GM21423 (cell line): ENCODE results near the gene RPL38.

Source experiments
- ATAC-seq: cut with Tn5 transposase; IDR thresholded peaks from one replicate; pipeline ENCODE4 v1.9.1; 2021; ENCODE audit warnings: mild to moderate bottlenecking, moderate library complexity; ENCODE audit not compliant: unreplicated experiment

RPL38 gene

DNA sequence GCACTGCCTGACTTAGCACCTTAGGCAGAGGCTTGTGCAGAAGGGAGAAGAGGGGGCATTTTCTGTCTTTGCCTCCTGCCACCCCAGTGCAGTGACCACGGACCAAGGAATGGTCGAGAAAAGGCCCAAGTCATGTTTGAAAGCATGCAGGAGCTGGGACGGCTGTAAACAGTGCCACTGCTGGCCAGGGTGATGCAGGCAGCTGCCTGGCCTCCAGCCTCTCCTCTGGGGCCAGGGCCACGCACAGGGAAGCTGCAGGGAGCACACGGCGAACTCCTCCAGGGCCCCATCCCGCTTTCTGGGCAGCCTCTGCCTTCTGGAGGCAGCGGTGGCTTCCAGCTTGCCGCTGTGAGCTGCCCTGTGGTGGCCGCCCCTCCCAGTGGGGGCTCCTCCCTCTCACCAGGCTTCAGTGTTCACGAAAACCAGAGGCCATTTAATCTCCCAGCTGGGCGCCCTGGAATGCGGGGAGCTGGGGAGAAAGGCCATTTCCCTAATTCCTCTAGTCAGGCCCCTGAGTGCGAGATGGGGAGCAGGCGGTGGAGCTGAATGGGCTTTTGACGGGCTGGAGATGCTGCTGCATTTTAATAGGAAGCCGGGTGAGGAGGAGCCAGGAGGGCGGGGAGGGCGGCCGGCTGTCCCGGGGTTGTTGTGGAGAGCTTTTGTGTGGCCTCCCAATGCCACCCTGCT is 41.8 kb downstream of the RPL38 start:
- ATAC-seq = no peak

DNA sequence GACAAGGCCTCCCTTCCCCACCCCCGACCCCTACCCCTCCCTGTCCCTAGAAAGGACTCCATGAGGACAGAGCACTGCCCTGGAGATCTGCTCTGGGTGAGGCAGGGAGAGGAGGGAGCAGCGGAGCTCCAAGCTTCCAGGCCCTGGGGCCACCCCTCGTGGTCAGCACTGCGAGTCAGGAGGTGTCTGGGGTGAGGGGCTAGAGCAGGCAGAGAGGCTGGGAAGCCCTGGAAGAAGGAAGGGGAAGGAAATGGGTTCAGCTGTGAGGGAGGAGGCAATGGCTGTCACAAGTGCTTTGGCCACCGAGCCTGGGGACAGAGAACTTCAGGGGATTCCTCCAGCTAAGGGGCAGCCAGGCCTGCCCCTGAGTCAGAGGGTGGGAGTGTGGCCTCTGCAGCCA is 42.4 kb downstream of the RPL38 start:
- ATAC-seq = no peak

DNA sequence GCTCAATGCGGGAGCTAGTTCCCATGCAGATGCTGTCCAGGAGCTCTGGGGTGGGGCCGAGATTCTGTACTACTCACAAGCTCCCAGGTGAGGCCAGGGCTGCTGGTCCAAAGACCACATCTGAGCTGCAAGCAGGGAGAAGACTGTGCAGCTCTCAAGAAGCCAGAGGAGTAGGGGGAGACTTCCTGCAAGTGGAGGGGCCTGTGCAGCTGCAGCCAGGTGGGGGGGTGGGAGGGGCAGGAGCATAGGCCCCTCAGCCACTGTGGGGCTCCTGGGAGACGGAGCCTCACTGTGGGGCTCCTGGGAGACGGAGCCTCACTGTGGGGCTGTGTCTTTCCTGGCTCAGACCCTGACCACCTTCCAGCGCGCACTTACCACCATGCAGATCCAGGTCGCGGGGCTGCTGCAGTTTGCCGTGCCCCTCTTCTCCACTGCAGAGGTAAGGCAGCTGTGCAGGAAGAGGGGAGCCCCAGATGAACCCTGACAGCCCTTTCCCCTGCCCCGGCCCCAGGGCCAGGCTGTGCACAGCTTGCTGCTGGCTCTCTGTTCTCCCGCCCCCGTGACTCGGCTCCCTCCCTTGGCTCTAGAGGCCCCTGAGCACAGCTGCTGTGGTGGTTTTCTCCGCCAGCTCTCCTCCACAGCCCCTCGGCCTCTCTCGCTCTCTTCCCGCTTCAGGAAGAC is 46.3 kb downstream of the RPL38 start:
- no peak for ATAC-seq

DNA sequence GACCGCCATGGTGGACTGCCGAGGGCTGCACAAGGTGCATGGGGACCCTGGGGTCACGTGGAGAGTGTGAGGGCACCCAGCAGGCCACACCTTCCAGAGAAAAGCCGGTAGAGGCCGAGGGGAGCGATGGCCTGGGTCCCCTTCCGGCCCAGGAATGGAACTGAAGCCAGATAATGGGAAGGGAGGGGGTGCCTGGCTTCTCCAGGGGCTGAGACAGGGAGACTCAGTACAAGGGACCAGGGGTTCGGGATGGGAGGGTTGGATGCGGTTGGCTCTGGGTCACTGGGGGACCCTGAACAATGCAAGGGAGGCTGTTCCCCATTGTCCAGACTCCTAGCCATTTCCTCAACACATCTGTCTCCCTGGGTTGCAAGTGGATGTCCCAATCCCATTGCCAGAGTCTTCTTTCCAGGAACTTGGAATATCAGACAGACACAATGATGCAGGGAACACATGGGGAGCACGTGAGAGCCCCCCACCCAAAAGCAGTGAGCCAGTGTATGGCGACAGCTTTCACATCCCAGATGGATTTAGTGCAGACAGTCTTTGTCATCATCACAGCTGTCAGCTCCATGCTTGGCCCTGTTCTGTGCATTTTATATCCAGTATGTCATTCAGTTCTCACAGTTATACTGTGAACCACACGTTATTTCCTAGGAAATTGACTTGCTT is 47.0 kb downstream of the RPL38 start:
- no peak for ATAC-seq

DNA sequence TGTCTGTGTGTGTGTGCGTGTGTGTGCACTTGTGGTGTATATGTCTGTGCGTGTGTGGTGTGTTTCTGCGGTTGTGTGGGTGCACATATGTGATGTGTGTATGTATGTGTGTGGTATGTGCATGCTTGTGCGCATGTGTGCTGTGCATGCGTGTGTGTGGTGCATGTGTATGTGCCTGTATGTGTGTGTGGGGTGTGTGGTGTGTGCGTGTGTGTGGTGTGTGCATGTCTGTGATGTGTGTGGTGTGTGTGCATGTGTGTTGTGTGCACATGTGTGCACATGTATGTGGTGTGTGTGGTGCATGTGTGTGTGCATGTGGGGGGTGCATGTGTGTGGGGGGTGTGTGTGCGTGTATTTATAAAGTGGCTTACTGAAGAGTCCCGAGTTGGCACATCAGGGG is 47.6 kb downstream of the RPL38 start:
- no peak for ATAC-seq

DNA sequence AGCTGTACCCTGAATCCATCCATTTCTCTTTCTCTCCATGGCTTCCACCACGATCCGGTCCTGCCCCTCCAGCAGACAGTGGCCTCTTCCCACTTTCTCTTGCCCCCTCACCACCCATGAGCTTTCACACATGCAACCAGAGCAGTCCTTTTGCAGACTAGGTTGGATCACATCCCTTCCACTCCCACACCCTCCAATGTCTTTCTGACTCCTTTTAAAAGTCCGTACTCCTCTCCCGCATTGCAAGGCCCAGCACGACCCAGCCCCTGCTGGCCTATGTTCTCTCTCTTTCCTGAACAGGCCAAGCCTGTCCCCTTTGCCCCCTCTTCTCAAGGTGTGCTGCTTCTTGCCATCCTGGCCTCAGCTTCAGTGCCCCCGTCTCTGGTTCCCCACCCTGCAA is 48.1 kb downstream of the RPL38 start:
- ATAC-seq = no peak

DNA sequence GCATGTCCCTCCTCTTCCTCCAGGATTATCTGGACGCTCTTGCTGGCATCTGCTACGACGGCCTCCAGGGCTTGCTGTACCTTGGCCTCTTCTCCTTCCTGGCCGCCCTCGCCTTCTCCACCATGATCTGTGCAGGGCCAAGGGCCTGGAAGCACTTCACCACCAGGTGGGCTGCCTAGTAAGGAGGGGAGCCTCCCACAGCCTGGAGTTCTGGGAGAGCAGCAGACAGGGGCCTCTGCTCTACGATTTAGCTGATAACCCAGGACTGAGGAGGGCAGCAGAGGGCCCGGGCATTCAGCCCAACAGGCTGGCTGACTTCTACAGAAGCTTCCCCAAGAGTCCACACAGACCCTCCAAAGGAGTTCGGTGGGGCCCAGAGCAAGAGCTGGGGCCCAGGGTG is 48.7 kb downstream of the RPL38 start:
- ATAC-seq = no peak

DNA sequence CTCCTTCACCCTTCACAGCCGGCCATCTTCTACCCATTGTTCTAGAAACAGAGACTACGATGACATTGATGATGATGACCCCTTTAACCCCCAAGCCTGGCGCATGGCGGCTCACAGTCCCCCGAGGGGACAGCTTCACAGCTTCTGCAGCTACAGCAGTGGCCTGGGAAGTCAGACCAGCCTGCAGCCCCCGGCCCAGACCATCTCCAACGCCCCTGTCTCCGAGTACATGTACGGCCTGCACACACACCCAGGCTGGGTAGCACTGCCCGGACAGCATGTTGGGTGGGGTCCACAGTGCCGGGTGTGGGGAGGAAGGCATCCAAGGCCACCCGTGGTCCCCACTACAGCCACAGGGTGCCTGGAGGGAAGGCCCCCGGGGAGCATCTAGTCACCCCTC is 49.6 kb downstream of the RPL38 start:
- no peak for ATAC-seq

DNA sequence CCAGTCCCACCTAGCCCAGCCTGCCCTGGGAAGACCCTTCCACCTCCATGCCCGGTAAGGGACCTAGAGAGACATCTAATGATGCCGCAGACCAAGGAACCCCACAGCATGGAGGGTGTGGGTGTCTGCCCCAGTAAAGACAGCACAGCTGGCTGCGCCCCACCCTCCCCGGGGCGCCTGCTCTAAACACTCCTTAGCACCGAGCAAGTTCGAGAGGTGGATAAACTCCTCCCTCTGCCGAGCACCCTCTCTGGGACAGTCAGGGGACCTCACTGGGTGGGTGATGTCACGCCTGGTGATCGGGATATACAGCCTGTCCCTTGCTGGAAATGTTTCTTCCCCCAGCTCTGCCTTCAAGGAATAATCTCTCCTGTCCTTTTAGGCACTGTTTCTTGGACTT is 53.8 kb downstream of the RPL38 start:
- no peak for ATAC-seq

DNA sequence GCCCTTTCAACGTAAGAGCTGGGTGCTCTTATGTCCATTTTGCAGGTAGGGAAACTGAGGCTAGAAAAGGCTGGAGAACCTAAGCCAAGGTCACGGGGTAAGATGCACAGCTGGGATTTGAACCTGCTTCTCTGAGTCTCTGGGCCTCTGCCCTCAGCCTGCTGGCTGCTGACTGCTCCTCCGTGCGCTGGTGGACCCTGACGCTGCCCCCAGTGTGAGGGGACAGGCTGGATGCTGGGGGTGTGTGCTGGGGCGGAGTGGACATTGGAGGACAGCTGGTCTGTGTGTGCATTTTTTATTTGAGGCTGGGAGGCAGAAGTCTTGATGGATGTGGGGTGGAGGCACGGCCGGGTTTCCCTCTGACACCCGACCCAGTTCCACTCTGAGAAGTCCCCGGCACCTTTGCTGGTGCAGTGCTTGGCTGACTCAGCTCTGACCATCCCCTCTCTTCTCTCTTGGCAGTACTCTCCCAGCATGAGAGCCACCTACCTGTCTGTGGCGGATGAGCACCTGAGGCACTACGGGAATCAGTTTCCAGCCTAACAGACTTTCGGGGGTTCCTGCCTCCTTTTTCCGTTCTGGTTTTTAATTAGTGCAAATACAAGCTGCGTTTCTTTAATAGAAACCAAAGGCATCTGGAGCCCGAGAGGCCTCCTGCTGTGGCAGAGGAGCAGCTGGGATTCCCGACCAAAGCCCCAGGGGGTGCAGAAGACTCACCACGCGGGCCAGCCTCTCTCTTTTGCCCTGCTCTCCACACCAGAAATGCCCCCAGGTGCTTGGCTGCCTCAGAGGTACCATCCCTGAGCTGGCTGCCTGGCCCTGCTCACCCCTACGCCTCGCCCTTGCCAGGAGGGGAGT is 56.4 kb downstream of the RPL38 start:
- ATAC-seq = no peak
